ENCODE results near the gene WTIP. TPM values are rescaled to one million over a fixed set of nuclear protein-coding genes. Genes with fewer than 3 reads are reported as not detected.

Gene WTIP
- total and polyA plus RNA-seq, 2 of the 4 experiments (the other 2 are of a cell fraction), result 30.3 to 48.9 TPM

DNA sequence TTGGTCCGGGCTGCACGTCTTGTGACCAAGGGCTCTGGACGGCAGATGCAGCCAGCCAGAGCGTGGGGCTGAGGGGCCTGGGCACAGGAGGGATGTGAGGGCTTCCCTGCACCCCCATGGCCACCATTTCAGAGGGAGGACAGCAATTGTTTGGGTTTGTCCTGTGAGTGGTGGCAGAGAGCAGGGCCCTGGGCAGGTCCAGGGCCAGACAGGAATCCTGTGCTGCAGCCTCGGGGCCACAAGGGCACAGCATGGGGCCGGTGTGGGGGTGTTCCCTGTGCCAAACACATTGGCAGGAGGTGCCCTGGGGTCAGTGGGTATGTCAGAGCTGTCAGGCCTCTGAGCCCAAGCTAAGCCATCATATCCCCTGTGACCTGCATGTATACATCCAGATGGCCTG, 32.2 kb downstream of the WTIP start:
- no peaks in the 10 kb centered on the region for H4K20me1 ChIP-seq (ENCODE audit: insufficient read depth, low read length)
- H3K4ac ChIP-seq (ENCODE audit: low read depth, low read length), result no peak overlapping the region
- no peaks in the 10 kb centered on the region for H3K9me1 ChIP-seq (ENCODE audit: insufficient read depth, low read length)
- no TSS peak for BruUV-seq (replicated peaks)
- dilution Hi-C loops (cut with HindIII; ENCODE audit: low sequenced_read_pairs, unreplicated experiment), result no loop called here
- ChIA-PET CTCF (no interaction called here), POLR2A (ENCODE audit: unreplicated experiment) (no interaction called here)
- WGBS, 2 experiments (ENCODE audit: extremely low coverage in 2 of 2, insufficient read length in 1 of 2), result 67% methylated on average over 2 of the region's 6 CpGs; no CpG with 5 or more reads in 1 of the 2 experiments
- no peak overlapping the region for H2AK5ac ChIP-seq (ENCODE audit: low read depth, low read length)
- no peak overlapping the region for H2BK20ac ChIP-seq (ENCODE audit: low read depth, low read length)
- H3K36me3 ChIP-seq (ENCODE audit: control insufficient read depth, insufficient read depth, low read length), result no peaks in the 10 kb centered on the region
- peaks cover 6% of the 10 kb centered on the region for H3K9me3 ChIP-seq (ENCODE audit: control insufficient read depth, insufficient read depth, low read length)
- H2BK120ac ChIP-seq (ENCODE audit: low read depth, low read length), result no peak overlapping the region
- H3K4me2 ChIP-seq (ENCODE audit: low read depth, low read length), result no peak overlapping the region
- no peak overlapping the region for H4K8ac ChIP-seq (ENCODE audit: low read depth in 2 of 2, low read length in 2 of 2)
- H3K27ac ChIP-seq (ENCODE audit: insufficient read depth, low read length), result no peak overlapping the region
- ATAC-seq (ENCODE audit: low read depth) (no peak), DNase-seq (no peak)
- peaks cover 9% of the 10 kb centered on the region; the same call in 1 of the 2 replicates for H3K27me3 ChIP-seq (ENCODE audit: control insufficient read depth, insufficient read depth, low read length)
- H3K23ac ChIP-seq (ENCODE audit: low read depth, low read length), result no peak overlapping the region
- H4K91ac ChIP-seq (ENCODE audit: insufficient read depth, low read depth, low read length), result no peak overlapping the region
- intact Hi-C loops (cut with micrococcal nuclease), result no loop called here
- TF ChIP-seq POLR2A (IDR thresholded peaks at IDR 0.05; ENCODE audit: low read depth, low read length), result no peak
- TF ChIP-seq ELK1 (IDR thresholded peaks at IDR 0.05; ENCODE audit: borderline replicate concordance, low read depth, low read length), result no peak
- H3K4me3 ChIP-seq (ENCODE audit: insufficient read depth, low read depth, low read length), result no peak overlapping the region
- H2BK5ac ChIP-seq (ENCODE audit: low read depth, low read length, poor library complexity, severe bottlenecking), result no peak overlapping the region
- no peak overlapping the region for H4K5ac ChIP-seq (ENCODE audit: low read depth, low read length)
- H3K9ac ChIP-seq (ENCODE audit: low read depth, low read length), result no peak overlapping the region
- H2BK15ac ChIP-seq (ENCODE audit: low read depth, low read length), result no peak overlapping the region
- H3K4me1 ChIP-seq (ENCODE audit: control insufficient read depth, insufficient read depth, low read length), result no peaks in the 10 kb centered on the region
- peak overlapping the region; percentile 55 for H2AK9ac ChIP-seq (replicated peaks; ENCODE audit: low read depth, low read length, poor library complexity)
- no peak overlapping the region for H3K18ac ChIP-seq (ENCODE audit: low read depth, low read length)
- no peak overlapping the region for H3K56ac ChIP-seq (ENCODE audit: extremely low read depth, insufficient read depth, low read length)
- no peaks in the 10 kb centered on the region for H3K79me1 ChIP-seq (ENCODE audit: low read depth in 1 of 2, low read length in 2 of 2)
- H2AFZ ChIP-seq (replicated peaks; ENCODE audit: low read length, poor library complexity), result no peak overlapping the region
- in situ Hi-C loops (cut with MboI; ENCODE audit: low sequenced_read_pairs), result no loop called here
- no peak overlapping the region for H3K14ac ChIP-seq (replicated peaks; ENCODE audit: low read depth, low read length)
